K562 (cell line): ENCODE measurements around the gene BCL2L15. TPM values are rescaled to one million over a fixed set of nuclear protein-coding genes. Genes with fewer than 3 reads are reported as not detected.
A peak's percentile ranks its signal among the peaks of the same experiment; 100 is the strongest.

Experiments
- CC2D1A ChIP-seq: fragments of 450-650 bp; IDR thresholded peaks from 2 replicates; pipeline ENCODE4 v1.6.1; 2017; ENCODE audit warnings: mild to moderate bottlenecking
- HINFP ChIP-seq: fragments of 450-650 bp; conservative IDR thresholded peaks from 2 replicates; pipeline ENCODE4 v1.6.1; 2016; ENCODE audit warnings: missing genetic modification characterization, low read depth, mild to moderate bottlenecking, control low read depth, missing compliant biosample characterization
- HNRNPK ChIP-seq: fragments of 200-400 bp; formaldehyde crosslinking; IDR thresholded peaks from one replicate; pipeline ENCODE4 v1.6.1; 2018; ENCODE audit warnings: mild to moderate bottlenecking, low read depth, low read length; ENCODE audit not compliant: poor library complexity, severe bottlenecking
- TEAD4 ChIP-seq, 2 experiments: sonication (generic) in 1 of 2; formaldehyde crosslinking in 1 of 2; IDR thresholded peaks; 2 replicates each; pipeline versions ENCODE4 v1.6.1 to v1.8.0; 2012 to 2022; ENCODE audit warnings: borderline replicate concordance in 1 of 2, inconsistent platforms in 1 of 2, low read length in 1 of 2, mild to moderate bottlenecking in 1 of 2, missing genetic modification reagents in 1 of 2
- TOE1 ChIP-seq, 2 experiments: fragments of 450-650 bp in 1 of 2; sonication (generic) in 1 of 2; formaldehyde crosslinking in 1 of 2; IDR thresholded peaks; 2 replicates each; pipeline versions ENCODE4 v1.7.1 to v1.8.0; 2016 to 2022; ENCODE audit warnings: borderline replicate concordance in 2 of 2, mild to moderate bottlenecking in 2 of 2, antibody characterized with exemption in 1 of 2, inconsistent platforms in 1 of 2, low read depth in 1 of 2, missing genetic modification reagents in 1 of 2, moderate library complexity in 1 of 2
- TRIM25 ChIP-seq: fragments of 450-650 bp; IDR thresholded peaks from 2 replicates; pipeline ENCODE4 v1.7.0; 2016; ENCODE audit warnings: borderline replicate concordance
- XRCC5 ChIP-seq: fragments of 200-400 bp; formaldehyde crosslinking; IDR thresholded peaks from 2 replicates; pipeline ENCODE4 v1.6.1; 2017; ENCODE audit warnings: low read depth, mild to moderate bottlenecking, low read length
- ZC3H11A ChIP-seq: IDR thresholded peaks from 2 replicates; pipeline ENCODE4 v1.6.1; 2012; ENCODE audit warnings: low read depth, low read length, improper control_type of control experiment
- ZNF592 ChIP-seq: fragments of 450-650 bp; IDR thresholded peaks from 2 replicates; pipeline ENCODE4 v1.6.1; 2017; ENCODE audit warnings: antibody characterized with exemption, mild to moderate bottlenecking
- polyA plus RNA-seq, 8 experiments: library from polyadenylated mRNA; depleted of rRNA in 4 of 8; stranded (reverse) in 5 of 8; unstranded in 3 of 8; fragments of >200 nt; fragmentation: Nextera tagmentation in 2 of 8; fragmentation: Illumina TruSeq in 1 of 8; extraction: Ambion mirVana in 2 of 8; extraction: Trizol in 1 of 8; gene quantifications; 2 replicates each; pipeline versions ENCODE4 v1.2.1 to v1.2.3, GENCODE V29; 2011 to 2014; ENCODE audit warnings: inconsistent platforms in 1 of 8, missing spikeins in 1 of 8
- total RNA-seq, 7 experiments: library from RNA; depleted of rRNA in 6 of 7; stranded (reverse); fragments of >200 nt in 6 of 7; fragmentation: Illumina TruSeq in 2 of 7; extraction: Trizol in 2 of 7; gene quantifications; 2 replicates each; pipeline versions ENCODE4 v1.2.1 to v1.2.3, GENCODE V29; 2011 to 2021; ENCODE audit warnings: low replicate concordance in 1 of 7
- TF ChIP-seq, protein P1 (sequence below), 2 experiments: fragments of 200-800 bp in 1 of 2; sonication (Bioruptor generic) in 1 of 2; sonication (generic) in 1 of 2; formaldehyde crosslinking in 1 of 2; IDR thresholded peaks in 1 of 2; conservative IDR thresholded peaks in 1 of 2; 2 replicates each; pipeline versions ENCODE4 v1.5.0 to v1.6.1; 2016 to 2020; ENCODE audit warnings: missing compliant biosample characterization in 1 of 2, missing genetic modification characterization in 1 of 2, missing genetic modification reagents in 1 of 2
- TF ChIP-seq, protein P2 (sequence below): fragments of 450-650 bp; IDR thresholded peaks from 2 replicates; pipeline ENCODE4 v1.6.1; 2016; ENCODE audit warnings: mild to moderate bottlenecking

Gene BCL2L15
- total and polyA plus RNA-seq, 9 of the 15 experiments (the other 6 are each of a cell fraction or from before 2014, with no cell fraction given), result 0.06 to 0.42 (median 0.28) TPM; not detected in 1

- TF ChIP-seq, protein P1, sequence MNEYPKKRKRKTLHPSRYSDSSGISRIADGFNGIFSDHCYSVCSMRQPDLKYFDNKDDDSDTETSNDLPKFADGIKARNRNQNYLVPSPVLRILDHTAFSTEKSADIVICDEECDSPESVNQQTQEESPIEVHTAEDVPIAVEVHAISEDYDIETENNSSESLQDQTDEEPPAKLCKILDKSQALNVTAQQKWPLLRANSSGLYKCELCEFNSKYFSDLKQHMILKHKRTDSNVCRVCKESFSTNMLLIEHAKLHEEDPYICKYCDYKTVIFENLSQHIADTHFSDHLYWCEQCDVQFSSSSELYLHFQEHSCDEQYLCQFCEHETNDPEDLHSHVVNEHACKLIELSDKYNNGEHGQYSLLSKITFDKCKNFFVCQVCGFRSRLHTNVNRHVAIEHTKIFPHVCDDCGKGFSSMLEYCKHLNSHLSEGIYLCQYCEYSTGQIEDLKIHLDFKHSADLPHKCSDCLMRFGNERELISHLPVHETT (CRISPR knock-in tag; conservative IDR thresholded peaks at IDR 0.05 in 1 of 2, IDR thresholded peaks at IDR 0.05 in 1 of 2), result peak in 1 of 2 experiments; percentile 94; a peak in 2 of 4 replicates
- TF ChIP-seq ZC3H11A, result 0 out of 2 replicates have a peak, but pooled peaks have one; percentile 52
- peak; percentile 88 for TF ChIP-seq TOE1 (IDR thresholded peaks at IDR 0.05; ENCODE audit: borderline replicate concordance)
- no peak for TF ChIP-seq TOE1 (CRISPR knock-in tag; IDR thresholded peaks at IDR 0.05; ENCODE audit: borderline replicate concordance, low read depth)
- TF ChIP-seq HNRNPK, result no peak
- TF ChIP-seq XRCC5, result 0 out of 2 replicates have a peak, but pooled peaks have one; percentile 32
- TF ChIP-seq TRIM25, result peak; percentile 26; the same call in 1 of the 2 replicates
- TF ChIP-seq TEAD4 (IDR thresholded peaks at IDR 0.05; ENCODE audit: low read length), result peak; percentile 100
- TF ChIP-seq TEAD4 (CRISPR knock-in tag; IDR thresholded peaks at IDR 0.05; ENCODE audit: borderline replicate concordance), result no peak
- no peak for TF ChIP-seq HINFP
- peak; percentile 96 for TF ChIP-seq CC2D1A
- TF ChIP-seq, protein P2, sequence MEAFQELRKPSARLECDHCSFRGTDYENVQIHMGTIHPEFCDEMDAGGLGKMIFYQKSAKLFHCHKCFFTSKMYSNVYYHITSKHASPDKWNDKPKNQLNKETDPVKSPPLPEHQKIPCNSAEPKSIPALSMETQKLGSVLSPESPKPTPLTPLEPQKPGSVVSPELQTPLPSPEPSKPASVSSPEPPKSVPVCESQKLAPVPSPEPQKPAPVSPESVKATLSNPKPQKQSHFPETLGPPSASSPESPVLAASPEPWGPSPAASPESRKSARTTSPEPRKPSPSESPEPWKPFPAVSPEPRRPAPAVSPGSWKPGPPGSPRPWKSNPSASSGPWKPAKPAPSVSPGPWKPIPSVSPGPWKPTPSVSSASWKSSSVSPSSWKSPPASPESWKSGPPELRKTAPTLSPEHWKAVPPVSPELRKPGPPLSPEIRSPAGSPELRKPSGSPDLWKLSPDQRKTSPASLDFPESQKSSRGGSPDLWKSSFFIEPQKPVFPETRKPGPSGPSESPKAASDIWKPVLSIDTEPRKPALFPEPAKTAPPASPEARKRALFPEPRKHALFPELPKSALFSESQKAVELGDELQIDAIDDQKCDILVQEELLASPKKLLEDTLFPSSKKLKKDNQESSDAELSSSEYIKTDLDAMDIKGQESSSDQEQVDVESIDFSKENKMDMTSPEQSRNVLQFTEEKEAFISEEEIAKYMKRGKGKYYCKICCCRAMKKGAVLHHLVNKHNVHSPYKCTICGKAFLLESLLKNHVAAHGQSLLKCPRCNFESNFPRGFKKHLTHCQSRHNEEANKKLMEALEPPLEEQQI, result peak; percentile 97
- TF ChIP-seq ZNF592, result peak; percentile 79
These were observed 26.7 kb upstream of the BCL2L15 start (continued) for GRCh38 chr1:113913887-113914664.
